NB4 (cell line): Measurements from ENCODE around the gene CCDC126.

ENCODE experiments used
- CTCF ChIP-seq: IDR thresholded peaks from one replicate; pipeline ENCODE4 v1.5.1; 2012; ENCODE audit warnings: low read depth, low read length
- POLR2A ChIP-seq: IDR thresholded peaks from 2 replicates; pipeline ENCODE4 v1.6.1; 2011; ENCODE audit warnings: mild to moderate bottlenecking; ENCODE audit not compliant: insufficient read length; ENCODE audit errors: extremely low read depth

GRCh38 chr7:23615331-23615730 is 18.1 kb downstream of the CCDC126 start:
- TF ChIP-seq CTCF (no peak), POLR2A (no peak)
